MM.1S (cell line): ENCODE measurements around the gene METAP1D.

Experiments used
- DNase-seq: peaks from one replicate; pipeline ENCODE4 v3.0.0-alpha.2; 2015
- H2AFZ ChIP-seq: fragments of 300-600 bp; sonication (generic); 2 replicates; pipeline ENCODE4 v1.6.0; 2016; ENCODE audit warnings: antibody characterized with exemption, low read length
- H3F3A ChIP-seq: fragments of 300-600 bp; sonication (generic); 2 replicates; pipeline ENCODE4 v1.6.1; 2016; ENCODE audit warnings: mild to moderate bottlenecking, antibody characterized with exemption, low read length, moderate library complexity, mixed read lengths; ENCODE audit not compliant: insufficient read depth
- H3K27ac ChIP-seq: fragments of 300-600 bp; sonication (generic); 2 replicates; pipeline ENCODE4 v1.5.1; 2016; ENCODE audit warnings: mild to moderate bottlenecking, low read length
- H3K27me3 ChIP-seq: fragments of 300-600 bp; sonication (generic); replicated peaks from 2 replicates; pipeline ENCODE4 v1.6.0; 2016; ENCODE audit warnings: low read length; ENCODE audit not compliant: insufficient read depth
- H3K36me3 ChIP-seq: fragments of 300-600 bp; sonication (generic); replicated peaks from 2 replicates; pipeline ENCODE4 v1.6.1; 2016; ENCODE audit warnings: mild to moderate bottlenecking, low read length, mixed read lengths; ENCODE audit not compliant: insufficient read depth
- H3K4me1 ChIP-seq: fragments of 300-600 bp; sonication (generic); 2 replicates; pipeline ENCODE4 v1.6.1; 2016; ENCODE audit warnings: low read length, mixed read lengths
- H3K4me2 ChIP-seq: fragments of 300-600 bp; sonication (generic); 2 replicates; pipeline ENCODE4 v1.6.0; 2016; ENCODE audit warnings: low read depth, low read length
- H3K4me3 ChIP-seq: fragments of 300-600 bp; sonication (generic); 2 replicates; pipeline ENCODE4 v1.5.1; 2016; ENCODE audit warnings: low read length, mixed read lengths
- H3K79me2 ChIP-seq: fragments of 300-600 bp; sonication (generic); 2 replicates; pipeline ENCODE4 v1.6.1; 2016; ENCODE audit warnings: mixed run types, low read length, mixed read lengths
- H3K9ac ChIP-seq: fragments of 300-600 bp; sonication (generic); 2 replicates; pipeline ENCODE4 v1.6.1; 2016; ENCODE audit warnings: low read length, mixed read lengths
- H3K9me2 ChIP-seq: fragments of 300-600 bp; sonication (generic); replicated peaks from 2 replicates; pipeline ENCODE4 v1.6.1; 2016; ENCODE audit warnings: mild to moderate bottlenecking, low read length, mixed read lengths; ENCODE audit not compliant: insufficient read depth
- H3K9me3 ChIP-seq: fragments of 300-600 bp; sonication (generic); replicated peaks from 2 replicates; pipeline ENCODE4 v1.6.1; 2016; ENCODE audit warnings: mild to moderate bottlenecking, low read length, mixed read lengths; ENCODE audit not compliant: insufficient read depth
- H4K20me1 ChIP-seq: fragments of 300-600 bp; sonication (generic); 2 replicates; pipeline ENCODE4 v1.6.1; 2016; ENCODE audit warnings: mild to moderate bottlenecking, low read length, moderate library complexity, mixed read lengths; ENCODE audit not compliant: insufficient read depth
- EZH2 ChIP-seq: fragments of 300-600 bp; sonication (generic); optimal IDR thresholded peaks from 2 replicates; pipeline ENCODE3; 2017; ENCODE audit warnings: low read depth, mild to moderate bottlenecking, antibody characterized with exemption, low read length, mixed read lengths
- EZH2phosphoT487 ChIP-seq: fragments of 300-600 bp; sonication (generic); IDR thresholded peaks from 2 replicates; pipeline ENCODE4 v1.6.1; 2018; ENCODE audit warnings: antibody characterized with exemption, low read length
- TF ChIP-seq, protein P1 (sequence below): fragments of 300-600 bp; sonication (generic); IDR thresholded peaks from 2 replicates; pipeline ENCODE4 v1.5.1; 2016; ENCODE audit warnings: antibody characterized with exemption, low read length, mixed read lengths

Gene METAP1D

DNA sequence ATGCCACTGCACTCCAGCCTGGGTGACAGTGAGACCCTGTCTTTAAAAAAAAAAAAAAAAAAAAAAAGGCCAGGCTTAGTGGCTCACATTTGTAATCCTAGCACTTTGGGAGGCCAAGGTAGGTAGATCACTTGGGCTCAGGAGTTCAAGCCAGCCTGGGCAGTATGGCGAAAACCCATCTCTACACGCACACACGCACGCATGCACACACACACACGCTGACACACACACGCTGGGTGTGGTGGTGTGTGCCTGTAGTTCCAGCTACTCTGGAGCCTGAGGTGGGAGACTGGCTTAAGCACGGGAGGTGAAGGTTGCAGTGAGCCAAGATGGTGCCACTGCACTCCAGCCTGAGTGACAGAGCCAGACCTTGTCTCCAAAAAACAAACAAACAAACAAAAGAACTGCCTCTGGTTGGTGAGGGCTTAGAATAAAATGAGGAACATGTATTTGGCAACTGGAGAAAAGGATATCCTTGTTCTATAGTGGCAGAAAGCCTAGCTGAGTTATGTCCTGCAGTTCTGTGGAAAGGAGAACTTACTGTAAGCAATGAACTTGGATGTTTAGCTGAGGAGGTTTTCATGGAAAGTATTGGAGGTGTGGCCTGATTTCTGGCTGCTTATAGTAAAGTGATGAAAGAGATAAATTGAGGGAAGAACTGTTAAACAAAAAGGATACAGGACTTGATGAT lies 43.5 kb upstream of the METAP1D start:
- no peaks in the 10 kb centered on the region for H4K20me1 ChIP-seq
- H3K36me3 ChIP-seq: no peaks in the 10 kb centered on the region; the same call in 1 of the 2 replicates
- H3K79me2 ChIP-seq: 0 out of 2 replicates have a peak, but pooled peaks cover 3% of the 10 kb centered on the region
- H3K27me3 ChIP-seq: no peaks in the 10 kb centered on the region
- no peak overlapping the region for H3K27ac ChIP-seq
- no peaks in the 10 kb centered on the region for H3F3A ChIP-seq
- no peak for DNase-seq
- H2AFZ ChIP-seq: no peak overlapping the region
- no peak overlapping the region for H3K9ac ChIP-seq
- H3K9me3 ChIP-seq: no peaks in the 10 kb centered on the region
- no peaks in the 10 kb centered on the region for H3K4me1 ChIP-seq
- no peak overlapping the region for H3K4me2 ChIP-seq
- H3K9me2 ChIP-seq: no peaks in the 10 kb centered on the region
- no peak overlapping the region for H3K4me3 ChIP-seq
- TF ChIP-seq, protein P1, sequence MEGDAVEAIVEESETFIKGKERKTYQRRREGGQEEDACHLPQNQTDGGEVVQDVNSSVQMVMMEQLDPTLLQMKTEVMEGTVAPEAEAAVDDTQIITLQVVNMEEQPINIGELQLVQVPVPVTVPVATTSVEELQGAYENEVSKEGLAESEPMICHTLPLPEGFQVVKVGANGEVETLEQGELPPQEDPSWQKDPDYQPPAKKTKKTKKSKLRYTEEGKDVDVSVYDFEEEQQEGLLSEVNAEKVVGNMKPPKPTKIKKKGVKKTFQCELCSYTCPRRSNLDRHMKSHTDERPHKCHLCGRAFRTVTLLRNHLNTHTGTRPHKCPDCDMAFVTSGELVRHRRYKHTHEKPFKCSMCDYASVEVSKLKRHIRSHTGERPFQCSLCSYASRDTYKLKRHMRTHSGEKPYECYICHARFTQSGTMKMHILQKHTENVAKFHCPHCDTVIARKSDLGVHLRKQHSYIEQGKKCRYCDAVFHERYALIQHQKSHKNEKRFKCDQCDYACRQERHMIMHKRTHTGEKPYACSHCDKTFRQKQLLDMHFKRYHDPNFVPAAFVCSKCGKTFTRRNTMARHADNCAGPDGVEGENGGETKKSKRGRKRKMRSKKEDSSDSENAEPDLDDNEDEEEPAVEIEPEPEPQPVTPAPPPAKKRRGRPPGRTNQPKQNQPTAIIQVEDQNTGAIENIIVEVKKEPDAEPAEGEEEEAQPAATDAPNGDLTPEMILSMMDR: no peak
- TF ChIP-seq EZH2: no peak
- TF ChIP-seq EZH2phosphoT487: no peak

DNA sequence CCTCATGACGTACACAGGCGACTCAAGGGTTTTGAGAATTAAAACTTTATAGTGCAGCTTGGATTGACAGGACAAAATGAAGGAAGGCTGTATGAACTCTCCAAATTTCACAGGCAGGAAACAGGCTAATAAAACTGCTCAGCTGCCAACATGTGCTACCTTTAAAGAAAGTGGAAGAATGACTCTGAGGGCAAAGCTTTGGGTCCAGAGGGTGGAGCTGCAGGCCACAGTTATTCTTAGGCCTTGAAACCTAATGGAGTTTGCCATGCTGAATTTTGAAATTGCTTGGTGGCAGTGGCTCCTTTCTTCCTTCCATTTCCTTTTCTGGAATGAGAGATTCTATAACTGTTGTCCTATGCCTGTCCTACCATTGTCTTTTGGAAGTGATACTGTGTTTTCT lies 42.7 kb upstream of the METAP1D start:
- Histone ChIP-seq H3K36me3 (no peaks in the 10 kb centered on the region; the same call in 1 of the 2 replicates), H3K9me2 (no peaks in the 10 kb centered on the region), H4K20me1 (no peaks in the 10 kb centered on the region), H3K9ac (no peak overlapping the region), H3K9me3 (no peaks in the 10 kb centered on the region), H3F3A (no peaks in the 10 kb centered on the region), H2AFZ (no peak overlapping the region), H3K4me1 (no peaks in the 10 kb centered on the region), H3K27me3 (no peaks in the 10 kb centered on the region), H3K27ac (no peak overlapping the region), H3K4me3 (no peak overlapping the region), H3K79me2 (0 out of 2 replicates have a peak, but pooled peaks cover 3% of the 10 kb centered on the region), H3K4me2 (no peak overlapping the region)
- no peak for DNase-seq
- no peak for TF ChIP-seq EZH2
- TF ChIP-seq, protein P1: no peak
- no peak for TF ChIP-seq EZH2phosphoT487

DNA sequence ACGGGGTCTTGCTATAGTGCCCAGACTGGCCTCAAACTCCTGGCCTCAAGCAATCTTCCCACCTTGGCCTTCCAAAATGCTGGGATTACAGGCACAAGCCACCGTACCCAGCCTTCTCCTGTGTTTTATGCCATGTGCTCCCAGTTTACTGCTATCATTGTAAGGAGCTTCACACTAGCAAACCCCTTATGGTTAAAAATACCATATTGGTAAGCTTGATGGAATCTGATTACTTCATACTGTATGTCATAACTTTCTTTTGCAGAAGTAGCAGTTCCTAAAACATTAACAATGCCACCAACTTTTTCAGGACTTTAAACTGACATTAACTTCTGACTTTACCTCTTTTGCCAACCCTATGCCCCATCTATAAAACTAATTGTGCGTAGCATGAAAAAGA lies 41.3 kb upstream of the METAP1D start:
- H3K4me2 ChIP-seq: no peak overlapping the region
- no peaks in the 10 kb centered on the region for H3F3A ChIP-seq
- no peak for DNase-seq
- H2AFZ ChIP-seq: no peak overlapping the region
- H3K27me3 ChIP-seq: no peaks in the 10 kb centered on the region
- H3K9me3 ChIP-seq: no peaks in the 10 kb centered on the region
- no peaks in the 10 kb centered on the region for H3K4me1 ChIP-seq
- H3K4me3 ChIP-seq: no peak overlapping the region
- H4K20me1 ChIP-seq: no peaks in the 10 kb centered on the region
- H3K79me2 ChIP-seq: no peaks in the 10 kb centered on the region
- H3K36me3 ChIP-seq: no peaks in the 10 kb centered on the region; the same call in 1 of the 2 replicates
- no peak overlapping the region for H3K9ac ChIP-seq
- TF ChIP-seq EZH2phosphoT487 (no peak), EZH2 (no peak)
- TF ChIP-seq, protein P1: no peak
- no peaks in the 10 kb centered on the region for H3K9me2 ChIP-seq
- no peak overlapping the region for H3K27ac ChIP-seq
